Mononuclear cell (primary cell): ENCODE results near the gene LRMDA. TPM values are rescaled to one million over a fixed set of nuclear protein-coding genes. Genes with fewer than 3 reads are reported as not detected.
"Not testable (repeated sequence)": the region's sequence is repeated elsewhere in the genome, so short reads cannot be mapped to it uniquely, and the experiment has no call there.

Source experiments
- H3K27me3 ChIP-seq: 2 replicates; pipeline ENCODE4 v1.6.0; 2011; ENCODE audit warnings: low read length, control low read depth; ENCODE audit not compliant: insufficient read depth
- H3K4me1 ChIP-seq: 2 replicates; pipeline ENCODE4 v1.5.1; 2011; ENCODE audit warnings: mild to moderate bottlenecking, low read length, control low read depth; ENCODE audit not compliant: insufficient read depth
- H3K4me3 ChIP-seq: 2 replicates; pipeline ENCODE4 v1.5.1; 2011; ENCODE audit warnings: mild to moderate bottlenecking, low read length, moderate library complexity
- H3K9me3 ChIP-seq: 2 replicates; pipeline ENCODE4 v1.5.1; 2011; ENCODE audit warnings: low read depth, mild to moderate bottlenecking, control low read depth, low read length
- total RNA-seq: library from RNA; depleted of rRNA; stranded (reverse); fragments of >200 nt; gene quantifications from one replicate; pipeline ENCODE4 v1.2.3, GENCODE V29; 2012

LRMDA gene
- total RNA-seq, 1 donor, result 7.6 TPM

GRCh38 chr10:76122056-76122455, 690.6 kb downstream of the LRMDA start:
- no peaks in the 10 kb centered on the region for H3K27me3 ChIP-seq
- H3K4me1 ChIP-seq, result no peaks in the 10 kb centered on the region
- H3K9me3 ChIP-seq, result no peaks in the 10 kb centered on the region
- H3K4me3 ChIP-seq, result no peak overlapping the region

DNA sequence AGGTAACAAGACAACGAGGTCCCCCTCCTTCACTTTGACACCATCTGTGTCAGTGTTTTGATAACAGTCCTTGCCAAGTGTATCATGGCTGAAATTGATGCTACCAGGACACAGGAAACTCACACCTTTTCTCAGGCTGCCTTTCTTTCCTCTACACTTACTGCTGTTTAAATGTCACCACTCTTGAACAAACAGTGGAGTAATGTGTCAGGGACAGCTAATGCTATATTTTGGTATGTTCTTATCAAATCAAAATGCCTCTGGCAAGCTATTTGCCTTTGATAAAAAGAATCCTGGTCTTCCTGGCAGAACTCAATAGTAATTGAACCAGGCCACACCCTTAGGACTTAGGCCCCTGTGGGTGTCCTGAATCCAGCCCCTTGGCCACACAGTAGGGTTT, 692.9 kb downstream of the LRMDA start:
- Histone ChIP-seq H3K4me3 (no peak overlapping the region), H3K27me3 (no peaks in the 10 kb centered on the region), H3K9me3 (no peaks in the 10 kb centered on the region), H3K4me1 (no peaks in the 10 kb centered on the region)

GRCh38 chr10:76125900-76126299, 694.5 kb downstream of the LRMDA start:
- no peaks in the 10 kb centered on the region for H3K9me3 ChIP-seq
- no peaks in the 10 kb centered on the region for H3K4me1 ChIP-seq
- no peaks in the 10 kb centered on the region for H3K27me3 ChIP-seq
- H3K4me3 ChIP-seq, result no peak overlapping the region

- H3K4me3 ChIP-seq, result no peak overlapping the region
- no peaks in the 10 kb centered on the region for H3K27me3 ChIP-seq
- H3K9me3 ChIP-seq, result no peaks in the 10 kb centered on the region
- H3K4me1 ChIP-seq, result no peaks in the 10 kb centered on the region
Observed at GRCh38 chr10:76126607-76127527, 695.4 kb downstream of the LRMDA start.

DNA sequence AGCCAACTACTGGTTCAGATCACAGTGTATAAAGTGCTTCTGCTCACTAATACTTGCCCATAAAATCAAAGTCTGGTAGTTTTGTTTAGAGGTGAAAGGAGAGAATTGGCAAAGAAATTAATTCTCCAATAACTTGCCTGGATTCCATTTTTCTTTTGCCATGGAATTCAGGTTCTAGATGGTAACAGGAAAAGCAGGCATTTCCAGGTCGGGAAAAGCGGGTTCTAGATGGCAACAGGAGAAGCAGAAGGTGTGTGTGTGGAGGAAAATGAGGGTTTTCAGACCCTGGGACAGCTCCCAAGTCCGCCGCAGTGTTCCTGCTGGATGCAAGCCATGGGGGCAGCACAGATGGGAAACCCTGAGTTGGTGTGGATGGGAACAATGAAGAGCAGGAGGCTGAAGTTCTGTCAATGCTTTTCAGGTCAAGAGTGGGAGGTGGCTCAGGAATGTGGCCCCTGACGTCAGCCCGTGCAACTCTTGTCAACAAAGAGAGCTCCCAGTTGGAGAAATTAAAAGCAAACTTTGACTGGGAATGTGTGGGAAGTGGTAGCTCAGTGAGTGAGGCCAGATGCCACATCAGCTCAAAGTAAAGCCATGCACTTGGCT, 696.7 kb downstream of the LRMDA start:
- Histone ChIP-seq H3K4me1 (no peaks in the 10 kb centered on the region), H3K27me3 (no peaks in the 10 kb centered on the region), H3K9me3 (no peaks in the 10 kb centered on the region), H3K4me3 (no peak overlapping the region)

DNA sequence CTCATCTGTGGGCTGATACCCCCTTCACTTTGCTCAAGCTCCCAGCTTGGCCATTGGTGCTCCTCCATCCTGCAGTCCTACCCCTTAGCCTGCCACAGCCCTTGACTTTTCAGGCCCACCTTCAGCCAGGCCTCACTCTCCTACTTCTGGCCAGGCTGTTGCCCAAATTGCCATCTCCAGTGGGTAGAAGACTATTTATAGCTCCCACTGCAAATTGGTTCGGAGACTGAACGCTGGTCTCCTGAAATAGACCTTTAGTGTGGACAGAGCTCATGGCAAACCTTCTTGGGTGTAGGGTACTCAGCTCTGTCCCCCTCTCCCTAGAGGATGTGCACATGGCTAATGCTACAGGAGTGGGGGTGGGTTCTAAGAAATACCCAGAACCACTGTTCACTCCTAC, 697.8 kb downstream of the LRMDA start:
- Histone ChIP-seq H3K4me1 (no peaks in the 10 kb centered on the region), H3K9me3 (no peaks in the 10 kb centered on the region), H3K27me3 (no peaks in the 10 kb centered on the region), H3K4me3 (no peak overlapping the region)

DNA sequence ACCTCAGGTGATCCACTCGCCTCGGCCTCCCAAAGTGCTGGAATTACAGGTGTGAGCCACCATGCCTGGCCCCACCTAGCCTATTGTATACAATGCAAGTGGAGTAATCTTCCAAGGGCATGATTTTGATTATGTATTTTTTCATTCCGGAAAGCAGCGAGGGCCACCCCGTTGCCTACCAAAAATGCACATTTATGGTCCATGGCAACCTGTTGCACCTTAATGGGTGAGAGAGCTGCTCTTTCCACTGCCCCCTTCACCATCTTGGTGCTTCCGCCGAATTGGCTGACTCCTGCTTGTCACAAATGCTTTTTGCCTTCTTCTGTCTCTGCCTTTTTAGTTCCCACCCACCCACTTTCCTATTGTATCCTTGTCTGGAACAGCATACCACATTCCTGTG, 699.5 kb downstream of the LRMDA start:
- Histone ChIP-seq H3K9me3 (no peaks in the 10 kb centered on the region), H3K4me3 (no peak overlapping the region), H3K27me3 (no peaks in the 10 kb centered on the region), H3K4me1 (no peaks in the 10 kb centered on the region)

DNA sequence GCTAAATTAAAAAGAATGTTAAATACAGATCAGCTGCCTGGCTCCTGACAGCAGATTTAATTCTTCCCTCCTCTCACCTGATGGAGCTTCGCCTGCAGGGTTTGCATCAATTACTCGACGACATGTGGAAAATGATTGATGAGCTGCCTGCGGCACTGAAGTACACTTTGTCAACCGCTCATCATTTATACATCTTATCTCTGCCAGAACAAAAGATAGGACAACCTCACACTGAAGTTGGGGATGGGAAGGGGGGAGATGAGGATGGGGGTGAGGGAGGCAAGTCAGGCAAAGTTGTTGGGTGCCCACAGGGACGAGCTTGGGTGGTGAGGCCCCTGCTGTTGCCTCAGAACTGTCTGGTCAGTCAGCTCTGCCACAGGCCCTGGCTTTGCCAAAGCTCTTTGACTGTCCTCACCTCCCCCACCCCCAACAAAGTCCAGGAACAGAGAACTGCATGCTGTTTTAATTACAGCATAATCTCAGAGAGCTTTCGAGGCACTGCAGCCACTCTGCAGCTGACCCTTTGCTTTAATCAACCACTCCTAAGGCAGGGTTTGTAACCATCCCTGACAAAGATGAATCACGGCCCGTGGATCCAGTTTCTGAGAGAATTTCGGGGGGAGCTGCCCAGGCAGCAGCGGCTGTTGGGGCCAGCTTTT, 702.3 kb downstream of the LRMDA start:
- no peaks in the 10 kb centered on the region for H3K9me3 ChIP-seq
- H3K4me3 ChIP-seq, result no peak overlapping the region
- no peaks in the 10 kb centered on the region for H3K4me1 ChIP-seq
- no peaks in the 10 kb centered on the region for H3K27me3 ChIP-seq

DNA sequence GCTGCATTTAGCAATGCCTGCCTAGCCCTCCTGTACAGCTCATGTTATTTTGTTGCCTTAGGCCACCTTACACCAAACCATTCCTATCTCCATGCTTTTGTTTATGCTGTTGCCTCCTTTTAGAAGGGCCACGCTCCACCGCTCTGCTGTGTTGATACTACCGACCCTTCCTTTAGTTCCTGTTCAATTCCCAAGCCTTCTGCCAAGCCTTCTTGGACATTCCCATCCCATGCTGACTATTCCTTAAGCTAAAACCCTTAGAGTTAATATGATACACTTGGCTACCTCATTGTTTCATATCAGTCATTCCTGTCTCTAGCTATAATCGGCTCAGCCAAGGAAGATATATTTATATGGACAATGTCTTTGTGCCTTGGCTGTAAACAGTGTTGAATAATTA, 705.5 kb downstream of the LRMDA start:
- H3K4me3 ChIP-seq, result no peak overlapping the region
- H3K27me3 ChIP-seq, result no peaks in the 10 kb centered on the region
- H3K9me3 ChIP-seq, result no peaks in the 10 kb centered on the region
- H3K4me1 ChIP-seq, result no peaks in the 10 kb centered on the region

DNA sequence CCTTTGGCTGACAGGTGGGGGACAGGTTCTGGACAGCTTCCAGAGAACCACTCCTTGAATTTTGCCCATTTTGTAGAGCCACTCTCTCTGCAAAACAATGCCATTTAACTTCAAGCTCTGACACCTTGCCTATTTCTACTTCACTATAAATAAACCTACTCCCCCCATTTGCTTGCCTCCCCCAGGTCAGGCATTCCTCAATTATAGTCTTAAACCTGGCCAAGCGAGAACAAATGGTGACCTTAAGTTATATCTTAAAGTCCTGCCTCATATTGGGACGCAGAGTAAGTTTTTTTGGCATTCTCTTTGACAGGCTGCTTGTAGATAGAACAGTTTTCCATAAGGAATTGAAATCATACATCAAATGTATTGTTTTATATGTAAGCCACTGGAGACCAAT, 706.9 kb downstream of the LRMDA start:
- no peaks in the 10 kb centered on the region for H3K27me3 ChIP-seq
- no peak overlapping the region for H3K4me3 ChIP-seq
- H3K4me1 ChIP-seq, result no peaks in the 10 kb centered on the region
- H3K9me3 ChIP-seq, result no peaks in the 10 kb centered on the region

DNA sequence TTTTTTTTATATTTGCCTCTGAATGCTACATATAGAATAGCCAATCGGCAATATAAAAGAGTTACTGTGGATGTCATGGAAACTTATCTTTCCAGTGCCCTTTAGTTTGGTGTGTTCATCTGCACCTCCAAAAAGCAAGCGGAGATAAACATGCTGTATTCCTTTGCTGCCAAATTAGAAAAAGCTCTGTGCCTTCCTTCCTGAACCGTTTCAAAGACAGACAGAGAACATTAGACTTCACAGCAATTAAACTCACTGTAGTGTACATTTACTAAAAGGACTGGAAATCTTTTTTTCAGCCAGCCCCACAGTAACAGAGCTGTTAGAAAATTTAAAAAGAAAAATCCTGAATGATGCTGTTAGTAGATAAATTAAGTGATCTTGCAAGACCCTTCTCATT, 707.5 kb downstream of the LRMDA start:
- H3K4me1 ChIP-seq, result no peaks in the 10 kb centered on the region
- no peaks in the 10 kb centered on the region for H3K27me3 ChIP-seq
- H3K9me3 ChIP-seq, result no peaks in the 10 kb centered on the region
- H3K4me3 ChIP-seq, result no peak overlapping the region

DNA sequence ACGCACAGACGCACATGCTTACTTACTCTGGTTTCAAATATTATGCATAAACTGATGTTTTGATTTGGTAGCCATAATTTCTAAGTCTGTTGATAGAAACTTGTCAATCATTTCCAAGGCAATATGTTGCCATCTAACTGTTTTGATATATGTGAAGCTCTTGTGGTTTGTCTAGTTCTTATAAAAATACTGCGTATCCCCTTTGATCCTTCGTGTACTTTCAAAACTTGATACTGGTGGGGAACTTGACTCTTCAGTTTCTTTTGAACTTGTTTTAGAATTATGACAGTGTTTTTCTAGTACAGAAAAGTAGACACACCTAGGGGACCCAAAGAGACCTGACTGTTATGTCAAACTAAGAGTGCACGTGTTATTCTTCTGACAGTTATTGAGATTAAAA, 708.0 kb downstream of the LRMDA start:
- Histone ChIP-seq H3K9me3 (no peaks in the 10 kb centered on the region), H3K27me3 (no peaks in the 10 kb centered on the region), H3K4me3 (no peak overlapping the region), H3K4me1 (no peaks in the 10 kb centered on the region)

DNA sequence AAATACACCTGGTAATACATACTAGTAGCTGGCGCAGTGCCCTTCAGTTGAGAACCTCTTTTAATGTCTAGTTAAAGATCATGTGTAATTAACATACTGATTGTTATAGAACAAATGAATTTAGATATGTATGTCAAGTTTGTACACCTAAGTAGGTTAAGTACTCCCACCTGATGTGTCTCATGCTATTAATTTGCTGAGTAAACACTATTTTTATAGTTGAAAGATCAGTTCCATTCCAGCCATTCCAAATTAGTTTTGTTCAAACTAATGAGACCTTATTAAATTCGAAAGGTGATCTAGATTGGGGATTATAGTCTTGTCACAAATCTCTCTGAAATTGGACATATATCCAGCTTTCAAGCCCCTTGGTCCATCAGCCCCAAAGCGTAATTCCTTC, 710.0 kb downstream of the LRMDA start:
- Histone ChIP-seq H3K4me3 (no peak overlapping the region), H3K27me3 (no peaks in the 10 kb centered on the region), H3K4me1 (no peaks in the 10 kb centered on the region), H3K9me3 (no peaks in the 10 kb centered on the region)

DNA sequence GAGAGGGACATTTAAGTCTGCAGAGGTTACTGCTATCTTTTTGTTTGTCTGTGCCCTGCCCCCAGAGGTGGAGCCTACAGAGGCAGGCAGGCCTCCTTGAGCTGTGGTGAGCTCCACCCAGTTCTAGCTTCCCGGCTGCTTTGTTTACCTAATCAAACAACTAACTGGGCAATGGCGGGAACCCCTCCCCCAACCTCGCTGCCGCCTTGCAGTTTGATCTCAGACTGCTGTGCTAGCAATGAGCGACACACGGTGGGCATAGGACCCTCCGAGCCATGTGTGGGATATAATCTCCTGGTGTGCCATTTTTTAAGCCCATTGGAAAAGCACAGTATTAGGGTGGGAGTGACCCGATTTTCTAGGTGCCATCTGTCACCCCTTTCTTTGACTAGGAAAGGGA, 716.8 kb downstream of the LRMDA start:
- H3K9me3 ChIP-seq, H3K4me1 ChIP-seq, H3K27me3 ChIP-seq, H3K4me3 ChIP-seq: not testable (repeated sequence)

DNA sequence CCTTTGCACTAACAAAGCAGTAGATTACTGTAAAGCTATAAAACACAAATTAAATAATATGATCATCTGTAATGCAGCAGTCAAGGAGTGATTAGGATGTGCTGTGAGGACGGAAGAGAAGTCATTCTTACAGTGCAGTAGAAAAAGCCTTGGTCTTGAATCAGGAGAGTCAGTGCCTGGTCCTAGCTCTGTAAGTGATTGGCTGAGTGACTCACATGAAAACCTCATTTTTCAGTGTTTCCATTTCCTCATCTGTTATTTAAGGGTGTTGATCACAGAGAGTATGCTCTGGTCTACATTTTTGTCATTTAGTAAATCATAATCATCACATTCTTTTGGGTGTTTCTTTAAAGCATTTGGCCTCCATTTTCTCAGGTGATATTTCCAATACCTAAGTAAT, 717.8 kb downstream of the LRMDA start:
- no peaks in the 10 kb centered on the region for H3K27me3 ChIP-seq
- no peaks in the 10 kb centered on the region for H3K4me1 ChIP-seq
- H3K4me3 ChIP-seq, result no peak overlapping the region
- H3K9me3 ChIP-seq, result no peaks in the 10 kb centered on the region
